ENCODE data around the gene MYO10.

MYO10 gene

DNA sequence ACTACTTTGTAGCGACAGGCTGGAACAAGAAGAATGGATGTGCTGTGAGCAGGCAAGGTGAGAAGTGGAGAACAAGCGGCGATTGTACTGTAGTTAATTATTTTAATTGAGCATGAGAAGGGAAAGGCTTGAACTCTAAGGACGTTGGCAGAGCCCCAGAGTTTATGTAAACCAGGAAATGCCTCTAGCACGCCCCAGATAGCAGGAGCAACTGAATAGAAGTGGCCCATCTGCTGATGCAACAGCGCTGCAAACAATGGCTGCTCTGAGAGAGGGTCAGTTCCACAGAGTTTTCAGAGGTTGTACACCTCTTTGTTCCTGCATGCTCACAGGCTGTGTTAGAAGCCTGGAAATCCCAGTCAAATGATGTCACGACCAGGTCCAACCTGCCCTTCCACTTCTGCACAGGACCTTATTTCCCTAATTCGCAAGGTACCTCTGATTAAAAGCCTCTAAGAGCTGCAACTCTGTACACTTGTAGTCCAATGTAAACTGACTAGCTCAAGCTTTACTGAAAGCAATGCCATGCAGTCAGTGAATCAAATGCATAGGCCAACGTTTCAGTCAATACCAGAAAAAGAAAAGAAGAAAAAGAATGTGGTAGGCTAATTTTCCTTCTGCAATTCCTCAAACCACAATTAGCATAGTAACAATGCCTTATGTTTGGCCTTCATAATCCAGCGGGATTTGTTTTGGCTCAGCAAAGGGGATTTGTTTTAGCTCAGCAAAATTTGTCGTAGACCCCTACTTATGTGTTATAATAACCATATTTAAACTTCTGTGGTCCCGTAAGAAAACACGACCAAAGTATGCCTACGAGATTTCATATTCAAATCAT is 199.7 kb downstream of the MYO10 start (continued):
- TF ChIP-seq PRDM4 (tag by site-specific recombination; IDR thresholded peaks at IDR 0.05): no peak

DNA sequence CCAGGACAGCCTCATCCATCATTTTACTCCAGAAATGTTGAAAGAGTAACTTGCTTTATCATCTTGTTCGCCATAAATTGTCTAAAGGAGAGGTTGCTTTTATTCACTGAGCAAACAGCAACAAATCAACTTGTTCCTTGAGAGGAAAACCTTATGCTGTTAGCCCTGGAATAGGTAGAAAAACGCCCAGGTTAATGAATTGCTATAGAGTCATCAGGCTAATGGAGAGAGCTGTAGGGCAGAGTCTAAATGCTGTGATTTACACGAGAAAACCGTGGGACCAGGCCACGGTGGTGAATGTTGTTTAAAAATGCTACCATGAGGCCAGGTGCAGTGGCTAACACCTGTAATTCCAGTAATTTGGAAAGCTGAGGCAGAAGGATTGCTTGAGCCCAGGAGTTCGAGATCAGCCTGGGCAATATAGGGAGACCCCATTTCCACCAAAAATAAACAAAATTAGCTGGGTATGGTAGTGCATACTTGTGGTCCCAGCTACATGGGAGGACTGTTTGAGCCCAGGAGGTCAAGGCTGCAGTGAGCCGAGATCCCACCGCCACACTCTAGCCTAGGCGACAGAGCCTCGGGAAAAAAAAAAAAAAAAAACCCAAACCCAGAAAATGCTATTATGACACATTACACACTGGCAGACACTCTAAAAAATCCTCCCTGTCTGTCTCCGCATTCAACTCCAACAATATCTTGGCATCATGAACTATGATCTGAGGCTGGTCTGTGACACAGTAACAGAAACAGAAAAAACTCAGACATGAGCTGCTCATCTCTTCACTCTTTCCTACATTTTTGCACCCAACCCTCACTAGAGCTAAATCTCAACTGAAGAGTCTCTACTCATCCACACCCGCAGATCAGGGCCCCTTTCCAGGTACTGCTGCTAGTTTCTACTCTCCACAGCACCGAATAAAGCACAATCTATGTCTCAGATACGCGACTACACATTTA is 200.7 kb downstream of the MYO10 start:
- Histone ChIP-seq H3K4me1 (ENCODE audit: control insufficient read depth, insufficient read depth, low read length) (peaks cover 5% of the 10 kb centered on the region), H3K4me3 (ENCODE audit: low read depth, low read length) (no peak overlapping the region), H3K9me3 (ENCODE audit: control insufficient read depth, insufficient read depth, low read depth, low read length) (no peaks in the 10 kb centered on the region), H3K36me3 (ENCODE audit: control insufficient read depth in 2 of 2, insufficient read depth in 1 of 2, low read length in 2 of 2) (no peaks in the 10 kb centered on the region; a peak in 1 of 3 replicates), H3K27ac (ENCODE audit: extremely low read depth, low read depth, low read length) (peak overlapping the region; percentile 8; the same call in 1 of the 2 replicates)
- ChIA-PET POLR2A (no interaction called here), CTCF (interaction anchor here (0.5 to 0.7 kb wide), 2 partner anchors 246 to 453 kb away, joined by 4 to 6 read pairs; no protein-coding TSS in a partner anchor)
- TF ChIP-seq IKZF3 (tag by site-specific recombination; IDR thresholded peaks at IDR 0.05) (no peak), ZNF701 (tag by site-specific recombination; IDR thresholded peaks at IDR 0.05) (no peak), ZNF48 (tag by site-specific recombination; IDR thresholded peaks at IDR 0.05) (no peak), ZNF747 (tag by site-specific recombination; IDR thresholded peaks at IDR 0.05) (no peak), ZNF624 (tag by site-specific recombination; IDR thresholded peaks at IDR 0.05) (no peak), ZBTB17 (tag by site-specific recombination; IDR thresholded peaks at IDR 0.05) (no peak), HOXC10 (CRISPR knock-in tag; IDR thresholded peaks at IDR 0.05) (no peak), ZSCAN30 (tag by site-specific recombination; IDR thresholded peaks at IDR 0.05) (no peak), ZNF692 (tag by site-specific recombination; IDR thresholded peaks at IDR 0.05) (no peak), MYNN (tag by site-specific recombination; IDR thresholded peaks at IDR 0.05; ENCODE audit: borderline replicate concordance) (no peak), ZNF37A (tag by site-specific recombination; IDR thresholded peaks at IDR 0.05) (no peak), GLIS2 (tag by site-specific recombination; IDR thresholded peaks at IDR 0.05) (no peak), ZBTB21 (tag by site-specific recombination; IDR thresholded peaks at IDR 0.05) (no peak)
- TF ChIP-seq, protein P1, sequence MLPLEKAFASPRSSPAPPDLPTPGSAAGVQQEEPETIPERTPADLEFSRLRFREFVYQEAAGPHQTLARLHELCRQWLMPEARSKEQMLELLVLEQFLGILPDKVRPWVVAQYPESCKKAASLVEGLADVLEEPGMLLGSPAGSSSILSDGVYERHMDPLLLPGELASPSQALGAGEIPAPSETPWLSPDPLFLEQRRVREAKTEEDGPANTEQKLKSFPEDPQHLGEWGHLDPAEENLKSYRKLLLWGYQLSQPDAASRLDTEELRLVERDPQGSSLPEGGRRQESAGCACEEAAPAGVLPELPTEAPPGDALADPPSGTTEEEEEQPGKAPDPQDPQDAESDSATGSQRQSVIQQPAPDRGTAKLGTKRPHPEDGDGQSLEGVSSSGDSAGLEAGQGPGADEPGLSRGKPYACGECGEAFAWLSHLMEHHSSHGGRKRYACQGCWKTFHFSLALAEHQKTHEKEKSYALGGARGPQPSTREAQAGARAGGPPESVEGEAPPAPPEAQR (tag by site-specific recombination; IDR thresholded peaks at IDR 0.05): no peak
